ENCODE results near the gene ISOC2. TPM values are rescaled to one million over a fixed set of nuclear protein-coding genes. Genes with fewer than 3 reads are reported as not detected.
"Not testable (repeated sequence)": the region's sequence is repeated elsewhere in the genome, so short reads cannot be mapped to it uniquely, and the experiment has no call there.

Gene ISOC2
- total RNA-seq, 1 experiment from 2014 or later = 72.2 TPM

DNA sequence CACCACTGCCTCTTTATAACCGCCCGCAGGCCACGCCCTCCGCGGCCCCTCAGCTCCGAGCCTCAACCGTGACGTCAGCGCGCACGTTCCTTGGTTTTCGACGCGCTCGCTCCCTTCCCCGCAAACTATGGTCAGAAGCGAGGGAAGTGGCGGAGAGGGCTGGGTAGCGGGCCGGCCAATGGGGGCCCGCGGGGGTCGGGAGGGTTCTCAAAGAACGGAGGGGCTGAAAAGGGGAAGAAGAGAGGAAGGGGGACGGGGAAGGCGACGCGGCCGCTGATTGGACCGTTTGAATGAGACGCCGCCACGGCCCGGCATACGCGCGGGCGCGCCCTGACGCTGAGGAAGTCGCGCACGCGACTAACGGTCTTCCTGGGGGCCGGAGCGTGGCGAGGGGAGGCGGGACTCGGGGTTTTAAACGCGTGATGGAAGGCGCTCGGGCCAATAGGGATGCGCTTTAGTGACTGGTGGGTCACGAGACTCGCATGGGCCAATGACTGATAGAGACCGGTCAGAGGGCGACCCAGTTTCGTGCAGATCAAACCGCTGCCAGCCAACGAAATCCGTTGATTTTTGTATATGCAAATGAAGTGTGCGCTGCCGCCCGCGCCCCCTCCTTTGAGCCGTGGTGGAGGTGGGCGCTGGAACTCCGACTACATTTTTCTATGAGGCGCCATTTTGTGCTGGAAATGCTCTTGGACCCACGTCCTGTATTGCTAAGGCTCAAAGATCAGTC, 53.5 kb downstream of the ISOC2 start:
- no peaks in the 10 kb centered on the region; the same call in 1 of the 2 replicates for H3K4me1 ChIP-seq (ENCODE audit: insufficient read depth, low read length)
- H2AK5ac ChIP-seq (ENCODE audit: insufficient read length, low read length) = peak overlapping the region; percentile 26
- no peaks in the 10 kb centered on the region for H3K9me3 ChIP-seq (ENCODE audit: control insufficient read depth, low read depth, low read length)
- no peak overlapping the region for H2BK20ac ChIP-seq (ENCODE audit: low read depth, low read length, poor library complexity, severe bottlenecking)
- no peaks in the 10 kb centered on the region for H4K20me1 ChIP-seq (ENCODE audit: control insufficient read depth, insufficient read depth, insufficient read length)
- H2BK15ac ChIP-seq (ENCODE audit: low read depth, low read length) = no peak overlapping the region
- peaks cover 6% of the 10 kb centered on the region for H3K23me2 ChIP-seq (ENCODE audit: insufficient read length, low read depth, low read length, poor library complexity, severe bottlenecking)
- H2BK12ac ChIP-seq (ENCODE audit: insufficient read length, low read depth, low read length) = no peak overlapping the region
- H2AFZ ChIP-seq (ENCODE audit: low read length) = no peak overlapping the region
- peak overlapping the region; percentile 88 to 90 for H3K4me3 Mint-ChIP-seq
- peaks cover 18 to 31% of the 10 kb centered on the region in 2 experiments for H3K4me1 Mint-ChIP-seq
- H3K23ac ChIP-seq (ENCODE audit: insufficient read length, low read depth, low read length) = no peak overlapping the region
- peaks cover 14% of the 10 kb centered on the region; the same call in 1 of the 2 replicates for H3K79me2 ChIP-seq (ENCODE audit: insufficient read depth, low read length)
- peak overlapping the region; percentile 27 for H2BK5ac ChIP-seq (ENCODE audit: insufficient read length, low read length)
- H3K4me2 ChIP-seq (ENCODE audit: insufficient read depth, insufficient read length, low read length) = peak overlapping the region; percentile 77
- peaks cover 20 to 21% of the 10 kb centered on the region in 2 experiments for H3K9me3 Mint-ChIP-seq
- H3K27ac Mint-ChIP-seq = peak overlapping the region; percentile 97 to 99 (median 98)
- DNase-seq = peak; percentile 99
- H2BK120ac ChIP-seq (ENCODE audit: low read depth, low read length, poor library complexity, severe bottlenecking) = peak overlapping the region; percentile 91
- TF ChIP-seq, protein P1, sequence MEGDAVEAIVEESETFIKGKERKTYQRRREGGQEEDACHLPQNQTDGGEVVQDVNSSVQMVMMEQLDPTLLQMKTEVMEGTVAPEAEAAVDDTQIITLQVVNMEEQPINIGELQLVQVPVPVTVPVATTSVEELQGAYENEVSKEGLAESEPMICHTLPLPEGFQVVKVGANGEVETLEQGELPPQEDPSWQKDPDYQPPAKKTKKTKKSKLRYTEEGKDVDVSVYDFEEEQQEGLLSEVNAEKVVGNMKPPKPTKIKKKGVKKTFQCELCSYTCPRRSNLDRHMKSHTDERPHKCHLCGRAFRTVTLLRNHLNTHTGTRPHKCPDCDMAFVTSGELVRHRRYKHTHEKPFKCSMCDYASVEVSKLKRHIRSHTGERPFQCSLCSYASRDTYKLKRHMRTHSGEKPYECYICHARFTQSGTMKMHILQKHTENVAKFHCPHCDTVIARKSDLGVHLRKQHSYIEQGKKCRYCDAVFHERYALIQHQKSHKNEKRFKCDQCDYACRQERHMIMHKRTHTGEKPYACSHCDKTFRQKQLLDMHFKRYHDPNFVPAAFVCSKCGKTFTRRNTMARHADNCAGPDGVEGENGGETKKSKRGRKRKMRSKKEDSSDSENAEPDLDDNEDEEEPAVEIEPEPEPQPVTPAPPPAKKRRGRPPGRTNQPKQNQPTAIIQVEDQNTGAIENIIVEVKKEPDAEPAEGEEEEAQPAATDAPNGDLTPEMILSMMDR (conservative IDR thresholded peaks at IDR 0.05) = no peak
- H3K79me1 ChIP-seq (ENCODE audit: insufficient read depth, low read depth, low read length, poor library complexity, severe bottlenecking) = peaks cover 7% of the 10 kb centered on the region
- H3K27me3 Mint-ChIP-seq (ENCODE audit: low read depth) = peaks cover 26% of the 10 kb centered on the region
- H3K56ac ChIP-seq (ENCODE audit: insufficient read length, low read depth, low read length) = no peak overlapping the region
- no CpG with 5 or more reads among the region's 72 CpGs for WGBS (ENCODE audit: extremely low coverage, insufficient read length, low lambda C conversion rate)
- no peak overlapping the region for H4K8ac ChIP-seq (replicated peaks; ENCODE audit: insufficient read length, low read depth, low read length)
- H3K9ac ChIP-seq (ENCODE audit: extremely low read depth, insufficient read length, low read length) = no peak overlapping the region
- H3K27me3 ChIP-seq (ENCODE audit: insufficient read depth, low read length) = no peaks in the 10 kb centered on the region
- peak overlapping the region; percentile 54; the same call in 1 of the 2 replicates for H3K4ac ChIP-seq (ENCODE audit: low read depth, low read length)
- peak overlapping the region; percentile 66 for H3K27ac ChIP-seq (ENCODE audit: insufficient read length, low read depth, low read length)
- peak overlapping the region; percentile 92 for H3T11ph ChIP-seq (ENCODE audit: low read length)
- H4K5ac ChIP-seq (ENCODE audit: insufficient read length, low read depth, low read length) = peak overlapping the region; percentile 96
- H3K18ac ChIP-seq (ENCODE audit: insufficient read length, low read depth, low read length) = peak overlapping the region; percentile 96
- peak overlapping the region; percentile 87 for H4K91ac ChIP-seq (ENCODE audit: insufficient read length, low read depth, low read length)
- peaks cover 37 to 45% (median 43%) of the 10 kb centered on the region in 3 experiments for H3K36me3 Mint-ChIP-seq (ENCODE audit: insufficient read depth in 1 of 3, low read depth in 3 of 3)
- H3K14ac ChIP-seq (ENCODE audit: insufficient read depth, low read length) = peak overlapping the region; percentile 97; the same call in 1 of the 2 replicates

GRCh38 chr19:55407550-55407799, 54.0 kb downstream of the ISOC2 start, which contains the start of gene UBE2S:
Gene UBE2S (minus strand): TSS chr19:55407788. CDS start chr19:55407589, 199 bp downstream.
- H3K9me3 ChIP-seq (ENCODE audit: control insufficient read depth, low read depth, low read length); H4K8ac ChIP-seq (replicated peaks; ENCODE audit: insufficient read length, low read depth, low read length); H2BK20ac ChIP-seq (ENCODE audit: low read depth, low read length, poor library complexity, severe bottlenecking); H3K27me3 ChIP-seq (ENCODE audit: insufficient read depth, low read length); H3K4me1 ChIP-seq (ENCODE audit: insufficient read depth, low read length); DNase-seq; H3K23ac ChIP-seq (ENCODE audit: insufficient read length, low read depth, low read length); H3K79me1 ChIP-seq (ENCODE audit: insufficient read depth, low read depth, low read length, poor library complexity, severe bottlenecking); H3K23me2 ChIP-seq (ENCODE audit: insufficient read length, low read depth, low read length, poor library complexity, severe bottlenecking); H2AFZ ChIP-seq (ENCODE audit: low read length); H4K20me1 ChIP-seq (ENCODE audit: control insufficient read depth, insufficient read depth, insufficient read length); H3K56ac ChIP-seq (ENCODE audit: insufficient read length, low read depth, low read length); H2BK15ac ChIP-seq (ENCODE audit: low read depth, low read length): not testable (repeated sequence)
- H3K79me2 ChIP-seq (ENCODE audit: insufficient read depth, low read length) = peaks cover 14% of the 10 kb centered on the region; the same call in 1 of the 2 replicates
- H3K9ac ChIP-seq (ENCODE audit: extremely low read depth, insufficient read length, low read length) = peak within 1 kb of the TSS; percentile 73
- Mint-ChIP-seq H3K36me3 (ENCODE audit: insufficient read depth in 1 of 3, low read depth in 3 of 3) (peaks cover 41 to 50% (median 48%) of the 10 kb centered on the region in 3 experiments), H3K9me3 (peaks cover 20 to 21% of the 10 kb centered on the region in 2 experiments), H3K27ac (peak within 1 kb of the TSS; percentile 97 to 99 (median 98)), H3K27me3 (ENCODE audit: low read depth) (peaks cover 26% of the 10 kb centered on the region), H3K4me1 (peaks cover 18 to 34% of the 10 kb centered on the region in 2 experiments), H3K4me3 (peak within 1 kb of the TSS; percentile 88 to 90)
- peak within 1 kb of the TSS; percentile 66 for H3K27ac ChIP-seq (ENCODE audit: insufficient read length, low read depth, low read length)
- H2BK12ac ChIP-seq (ENCODE audit: insufficient read length, low read depth, low read length) = peak within 1 kb of the TSS; percentile 65
- peak within 1 kb of the TSS; percentile 87 for H4K91ac ChIP-seq (ENCODE audit: insufficient read length, low read depth, low read length)
- peak within 1 kb of the TSS; percentile 97 for H3K14ac ChIP-seq (ENCODE audit: insufficient read depth, low read length)
- peak within 1 kb of the TSS; percentile 91 for H2BK120ac ChIP-seq (ENCODE audit: low read depth, low read length, poor library complexity, severe bottlenecking)
- peak within 1 kb of the TSS; percentile 92 for H3T11ph ChIP-seq (ENCODE audit: low read length)
- H4K5ac ChIP-seq (ENCODE audit: insufficient read length, low read depth, low read length) = peak within 1 kb of the TSS; percentile 96
- peak within 1 kb of the TSS; percentile 26 for H2AK5ac ChIP-seq (ENCODE audit: insufficient read length, low read length)
- H3K4ac ChIP-seq (ENCODE audit: low read depth, low read length) = peak within 1 kb of the TSS; percentile 54; the same call in 1 of the 2 replicates
- H3K4me2 ChIP-seq (ENCODE audit: insufficient read depth, insufficient read length, low read length) = peak within 1 kb of the TSS; percentile 77
- no CpG with 5 or more reads among the region's 36 CpGs for WGBS (ENCODE audit: extremely low coverage, insufficient read length, low lambda C conversion rate)
- H3K18ac ChIP-seq (ENCODE audit: insufficient read length, low read depth, low read length) = peak within 1 kb of the TSS; percentile 96
- H2BK5ac ChIP-seq (ENCODE audit: insufficient read length, low read length) = peak within 1 kb of the TSS; percentile 27

Measured in H9 (cell line).